LNCAP (cell line): Measurements from ENCODE around the gene FGF2.

Experiments
- CTCF ChIP-seq: fragments of 450-650 bp; IDR thresholded peaks from 2 replicates; pipeline ENCODE4 v1.5.1; 2017; ENCODE audit warnings: mild to moderate bottlenecking

FGF2 gene

DNA sequence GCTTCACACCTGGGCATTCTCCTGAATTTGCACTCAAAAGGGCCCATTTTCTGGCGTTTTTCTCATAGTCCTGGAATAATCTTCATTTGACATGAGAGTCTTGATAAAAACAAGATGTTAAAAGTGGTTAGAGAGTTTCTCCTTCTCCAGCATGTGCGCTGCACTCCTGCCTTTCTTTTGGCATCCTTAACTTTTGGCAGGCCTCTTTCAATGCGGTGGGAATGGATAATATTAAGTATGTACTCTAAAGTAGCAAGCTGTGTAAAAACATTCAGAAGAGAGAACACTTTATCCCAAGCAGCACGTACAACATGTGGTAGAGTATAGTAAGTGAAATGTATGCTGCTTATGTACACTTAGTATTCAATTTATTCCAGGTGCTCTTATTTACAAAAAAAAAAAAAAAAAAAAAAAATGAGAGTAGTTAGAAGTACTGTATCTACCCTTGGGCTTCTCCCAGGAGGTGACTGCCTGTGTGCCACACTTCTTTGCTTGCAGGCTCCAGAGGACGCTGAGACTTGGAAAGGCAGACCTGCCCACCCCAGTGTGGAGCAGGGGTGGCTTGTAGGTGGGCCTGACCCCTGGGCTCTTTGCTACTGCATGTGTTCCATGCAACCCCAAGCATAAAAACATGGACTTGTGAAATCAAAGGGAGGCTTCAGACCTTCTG, 3.9 kb downstream of the FGF2 start:
- no peak for TF ChIP-seq CTCF

DNA sequence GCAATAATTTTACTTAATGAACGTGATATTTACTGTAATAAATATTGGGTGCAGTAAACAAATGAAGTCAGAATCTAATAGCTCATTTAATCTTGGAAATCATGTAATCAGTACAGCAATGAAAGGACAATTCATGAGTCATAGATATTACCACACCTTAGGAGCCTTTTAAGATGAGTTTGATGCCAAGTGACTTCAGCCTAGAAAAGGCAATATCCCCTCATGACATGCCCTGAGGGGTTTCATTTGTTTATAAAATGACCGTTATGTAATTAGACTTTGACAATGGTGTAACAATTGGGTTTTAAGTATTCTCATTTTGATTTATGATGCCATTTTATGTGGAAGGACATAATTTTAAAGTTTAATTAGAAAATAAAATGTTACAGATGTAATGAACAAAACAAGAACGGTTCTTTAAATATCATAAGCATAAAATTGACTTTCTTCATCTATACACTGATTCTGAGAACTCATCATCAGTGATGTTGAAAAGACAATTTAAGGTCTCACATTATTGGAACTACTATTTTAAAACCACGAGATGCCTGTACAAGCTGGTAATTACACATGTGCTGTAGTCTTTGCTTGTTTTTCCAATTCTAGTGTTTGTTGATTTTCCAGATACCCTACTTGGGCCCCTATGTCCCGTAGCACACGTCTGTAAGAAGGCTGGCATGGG, 5.0 kb downstream of the FGF2 start:
- no peak for TF ChIP-seq CTCF

- no peak for TF ChIP-seq CTCF
These were observed 6.1 kb downstream of the FGF2 start for GRCh38 chr4:122832732-122833131.

GRCh38 chr4:122833999-122834398, 7.4 kb downstream of the FGF2 start:
- no peak for TF ChIP-seq CTCF

- TF ChIP-seq CTCF = no peak
These were observed 10.3 kb downstream of the FGF2 start for GRCh38 chr4:122836941-122837340.

DNA sequence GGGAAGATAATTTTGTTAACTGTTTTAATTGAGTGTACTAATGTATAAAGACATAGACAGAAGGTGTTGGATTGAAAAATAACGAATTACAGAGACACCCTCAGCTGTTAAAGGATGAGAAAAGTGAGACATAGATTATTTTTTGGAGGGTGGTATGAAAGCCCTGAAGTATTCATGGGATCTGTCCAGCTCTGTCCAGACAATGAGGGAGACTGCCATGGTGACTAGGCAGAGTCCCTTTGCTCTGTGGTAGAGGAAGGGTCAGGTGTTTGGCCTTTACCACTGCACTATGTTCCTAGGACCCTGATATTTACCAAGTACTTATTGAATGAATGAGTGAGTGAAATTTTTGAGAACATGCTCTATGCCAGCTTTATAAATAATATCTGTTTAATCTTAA, 11.4 kb downstream of the FGF2 start:
- TF ChIP-seq CTCF = no peak

DNA sequence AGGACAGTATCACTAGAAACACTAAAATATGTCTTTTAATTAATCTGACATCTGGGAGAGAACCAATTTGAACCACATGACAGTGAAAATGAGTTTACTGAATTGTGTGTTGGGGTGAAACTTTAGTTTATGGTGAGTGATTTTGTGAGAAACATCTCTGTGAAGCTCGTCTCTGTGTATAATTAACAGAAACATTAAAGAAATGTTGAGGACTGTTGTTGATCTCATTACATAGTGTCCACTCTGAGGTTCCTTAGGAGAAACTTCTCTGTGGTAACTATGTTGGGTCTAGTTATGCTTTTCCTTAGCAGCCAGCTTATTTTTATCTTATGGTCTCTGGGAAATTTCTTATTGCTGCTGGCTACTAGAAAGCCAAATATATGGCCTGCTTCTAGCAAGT, 15.8 kb downstream of the FGF2 start:
- TF ChIP-seq CTCF = no peak
